GM18519 (cell line): ENCODE results near the gene FRG2B.
"Not testable (repeated sequence)": the region's sequence is repeated elsewhere in the genome, so short reads cannot be mapped to it uniquely, and the experiment has no call there.

Experiments
- ATAC-seq: cut with Tn5 transposase; IDR thresholded peaks from one replicate; pipeline ENCODE4 v1.9.1; 2021; ENCODE audit warnings: mild to moderate bottlenecking, moderate library complexity; ENCODE audit not compliant: unreplicated experiment, low FRiP score

FRG2B gene

DNA sequence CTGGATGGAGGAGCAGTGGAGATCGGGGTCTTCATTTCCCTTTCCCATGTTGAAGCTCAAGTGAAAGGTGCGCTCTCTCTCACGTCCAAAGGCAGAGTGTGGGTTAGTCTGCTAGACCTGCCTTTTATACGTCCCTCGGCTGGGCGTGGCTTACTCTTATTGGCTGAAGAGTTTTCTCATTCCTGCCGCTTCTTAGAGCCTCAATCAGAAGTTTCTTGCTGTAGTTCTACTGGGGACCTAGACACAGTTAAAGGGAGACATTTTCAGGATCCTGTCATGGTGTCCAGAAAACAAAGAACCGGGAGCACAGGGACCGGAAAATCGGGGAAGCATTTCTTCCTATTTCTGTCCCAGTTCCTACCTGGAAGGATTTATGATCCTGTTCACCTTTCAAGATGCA lies at the start of gene FRG2B:
TSS of gene FRG2B (minus strand) at position 101 of the 400 bp plus-strand sequence. CDS start at position 48, 53 bp downstream.
- ATAC-seq = not testable (repeated sequence)

DNA sequence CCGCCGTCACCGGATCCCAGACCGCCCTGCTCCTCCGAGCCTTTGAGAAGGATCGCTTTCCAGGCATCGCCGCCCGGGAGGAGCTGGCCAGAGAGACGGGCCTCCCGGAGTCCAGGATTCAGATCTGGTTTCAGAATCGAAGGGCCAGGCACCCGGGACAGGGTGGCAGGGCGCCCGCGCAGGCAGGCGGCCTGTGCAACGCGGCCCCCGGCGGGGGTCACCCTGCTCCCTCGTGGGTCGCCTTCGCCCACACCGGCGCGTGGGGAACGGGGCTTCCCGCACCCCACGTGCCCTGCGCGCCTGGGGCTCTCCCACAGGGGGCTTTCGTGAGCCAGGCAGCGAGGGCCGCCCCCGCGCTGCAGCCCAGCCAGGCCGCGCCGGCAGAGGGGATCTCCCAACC lies 40.9 kb upstream of the FRG2B start:
- ATAC-seq = not testable (repeated sequence)

DNA sequence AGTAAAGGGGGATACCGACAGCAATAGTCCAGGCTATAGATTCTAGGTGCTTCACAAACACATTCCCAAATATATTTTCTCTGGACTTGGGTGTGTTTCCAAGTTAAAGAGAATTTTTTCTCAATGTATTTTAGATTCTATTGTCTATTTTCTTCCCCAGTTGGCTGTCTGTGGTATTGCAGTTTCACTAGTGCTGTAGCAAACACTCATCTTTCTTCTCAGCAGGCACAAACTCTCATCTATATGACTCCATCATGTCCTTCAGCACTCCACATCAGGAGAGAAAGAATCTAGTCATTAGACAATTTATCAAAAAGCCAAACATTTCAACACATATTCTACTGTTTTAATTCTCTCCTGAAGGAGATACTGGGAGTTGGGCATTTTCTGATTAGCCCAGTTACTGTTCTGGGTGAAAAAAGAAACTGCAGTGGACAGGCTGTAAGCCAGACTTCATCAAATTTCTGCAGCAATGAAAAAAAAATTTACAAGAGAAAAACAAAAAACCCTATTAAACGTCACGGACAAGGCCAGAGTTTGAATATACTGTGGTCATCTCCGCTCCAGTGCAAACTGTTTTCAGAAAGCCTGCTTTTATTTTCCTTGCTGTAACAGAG lies 37.1 kb upstream of the FRG2B start:
- not testable (repeated sequence) for ATAC-seq

DNA sequence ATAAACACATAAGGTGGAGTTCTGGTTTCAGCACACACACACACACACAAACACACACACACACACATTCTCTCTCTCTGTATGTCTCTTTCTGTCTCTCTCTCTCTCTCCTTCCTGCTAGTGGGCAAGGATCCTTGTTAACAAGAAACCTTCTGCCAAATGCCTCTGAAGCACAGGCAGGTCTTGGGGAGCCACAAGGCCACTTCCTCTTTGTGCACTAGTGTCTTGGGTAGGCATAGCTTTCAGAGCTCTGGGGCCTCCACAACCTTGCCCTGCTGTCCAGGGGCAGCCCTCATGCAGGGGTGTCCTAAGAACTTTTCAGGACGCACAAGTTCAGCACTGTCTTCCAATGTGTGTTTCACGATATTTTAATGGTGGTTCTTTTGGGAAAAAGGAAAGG lies 34.5 kb upstream of the FRG2B start:
- not testable (repeated sequence) for ATAC-seq

DNA sequence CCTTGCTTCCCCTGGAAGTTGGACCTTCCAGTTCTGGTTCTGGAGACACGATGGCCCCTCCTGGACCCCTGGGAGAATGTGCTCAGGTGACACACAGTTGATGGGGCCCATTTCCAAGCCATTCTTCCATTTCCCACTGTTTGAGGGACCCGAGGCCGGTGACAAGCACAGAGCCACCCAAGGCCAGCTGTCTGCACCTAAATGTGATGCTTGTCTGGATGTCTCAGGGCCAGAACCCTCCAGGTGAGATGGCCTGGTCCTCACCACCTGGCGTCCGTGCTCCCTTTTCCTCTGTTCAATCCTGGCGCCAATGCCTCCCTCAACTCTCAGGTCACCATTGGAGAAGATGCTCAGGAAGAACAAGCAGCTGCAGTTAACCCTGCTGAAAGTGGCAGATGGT lies 33.9 kb upstream of the FRG2B start:
- ATAC-seq = not testable (repeated sequence)

DNA sequence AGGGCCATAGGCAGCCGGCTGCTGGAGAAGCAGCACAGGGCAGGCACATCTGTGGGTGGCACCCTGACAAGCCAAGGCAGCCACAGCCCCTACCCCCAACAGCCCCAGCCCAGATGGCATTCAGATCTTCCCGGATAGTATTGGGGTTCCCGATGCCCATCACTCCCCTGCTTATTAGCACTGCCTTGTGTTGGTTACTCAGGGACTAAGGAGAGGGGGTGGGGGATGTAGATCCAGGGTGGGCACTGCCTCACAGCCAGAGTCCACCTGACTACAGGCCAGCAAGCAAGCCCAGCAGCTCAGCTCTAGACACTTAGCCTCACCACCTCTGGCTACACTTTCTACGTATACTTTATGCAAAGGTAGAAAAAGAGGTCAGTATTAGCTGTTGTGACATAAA lies 30.7 kb upstream of the FRG2B start:
- ATAC-seq = not testable (repeated sequence)

DNA sequence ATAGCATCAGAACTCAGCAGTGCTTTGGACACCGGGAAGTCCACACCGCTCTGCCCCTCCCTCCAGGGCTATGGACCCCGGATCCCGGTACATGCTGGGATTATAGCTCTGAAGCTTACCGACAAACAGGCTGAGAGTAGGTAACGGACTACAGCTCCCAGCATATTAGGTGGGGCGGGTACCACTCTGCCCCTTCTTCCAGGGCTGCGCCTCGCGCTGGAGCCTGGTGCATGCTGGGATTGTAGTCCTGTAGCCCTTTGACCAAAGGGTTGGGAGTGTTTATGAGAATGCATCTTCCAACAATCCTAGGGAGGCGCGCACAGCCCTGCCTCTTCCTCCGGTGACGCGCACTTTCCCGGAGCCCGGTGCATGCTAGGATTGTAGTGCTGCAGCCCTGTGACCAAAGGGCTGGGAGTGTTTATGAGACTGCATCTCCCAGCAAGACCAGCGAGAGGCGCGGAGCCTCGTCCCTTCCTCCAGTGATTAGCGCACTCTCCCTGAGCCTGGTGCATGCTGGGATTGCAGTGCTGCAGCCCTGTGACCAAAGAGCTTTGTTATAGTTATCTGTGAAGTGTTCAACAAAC lies 22.4 kb upstream of the FRG2B start:
- not testable (repeated sequence) for ATAC-seq

DNA sequence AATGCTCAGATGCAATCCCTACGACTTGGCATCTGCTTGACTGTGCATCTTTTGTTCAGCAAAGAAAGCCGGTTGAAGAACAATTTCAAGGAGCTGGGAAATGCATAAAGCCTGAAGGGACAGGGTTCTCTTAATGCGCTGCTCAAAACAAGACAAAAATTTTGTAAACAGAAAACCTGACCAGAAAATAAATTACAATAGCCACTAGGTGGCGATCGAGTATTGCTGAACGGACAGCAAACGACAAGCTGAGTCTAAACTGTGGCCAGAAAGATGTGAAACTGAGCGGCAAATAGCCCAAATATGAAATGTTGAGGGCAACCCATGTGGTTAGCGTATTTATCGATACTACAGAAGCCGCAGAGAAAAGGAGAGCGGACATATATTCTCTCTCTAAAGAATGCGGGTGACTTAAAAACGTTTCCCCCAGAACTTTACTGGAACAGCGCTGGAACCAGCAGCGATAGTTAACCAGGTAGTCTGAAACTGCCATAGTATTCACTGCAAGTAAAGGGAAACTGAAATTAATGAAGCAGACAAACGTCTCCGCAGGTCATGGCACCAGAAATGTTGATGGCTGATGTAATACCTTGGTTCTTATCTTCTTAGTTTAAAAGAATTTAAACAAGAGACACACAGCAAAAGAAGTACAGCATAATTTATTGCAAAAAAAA lies 20.6 kb upstream of the FRG2B start:
- not testable (repeated sequence) for ATAC-seq

DNA sequence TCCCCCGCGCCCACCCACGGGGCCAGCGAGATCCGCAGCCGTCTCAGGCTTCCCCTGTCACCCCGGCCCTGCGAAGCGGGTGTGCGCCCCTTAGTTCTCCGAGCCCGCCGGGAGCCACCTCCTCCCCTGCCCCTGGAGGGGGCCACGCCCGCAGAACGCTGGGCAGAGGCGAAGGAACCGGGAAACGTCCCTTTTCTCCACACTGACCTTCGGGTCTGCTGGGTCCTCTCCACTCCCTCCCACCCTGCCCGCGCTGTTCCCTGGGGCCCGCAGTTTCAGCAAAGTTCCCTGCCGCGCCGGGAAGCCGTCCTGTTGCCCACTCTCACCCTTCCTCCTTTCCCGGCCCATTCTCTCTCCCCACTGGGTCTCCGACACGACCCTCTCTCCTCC lies 11.2 kb upstream of the FRG2B start:
- not testable (repeated sequence) for ATAC-seq

DNA sequence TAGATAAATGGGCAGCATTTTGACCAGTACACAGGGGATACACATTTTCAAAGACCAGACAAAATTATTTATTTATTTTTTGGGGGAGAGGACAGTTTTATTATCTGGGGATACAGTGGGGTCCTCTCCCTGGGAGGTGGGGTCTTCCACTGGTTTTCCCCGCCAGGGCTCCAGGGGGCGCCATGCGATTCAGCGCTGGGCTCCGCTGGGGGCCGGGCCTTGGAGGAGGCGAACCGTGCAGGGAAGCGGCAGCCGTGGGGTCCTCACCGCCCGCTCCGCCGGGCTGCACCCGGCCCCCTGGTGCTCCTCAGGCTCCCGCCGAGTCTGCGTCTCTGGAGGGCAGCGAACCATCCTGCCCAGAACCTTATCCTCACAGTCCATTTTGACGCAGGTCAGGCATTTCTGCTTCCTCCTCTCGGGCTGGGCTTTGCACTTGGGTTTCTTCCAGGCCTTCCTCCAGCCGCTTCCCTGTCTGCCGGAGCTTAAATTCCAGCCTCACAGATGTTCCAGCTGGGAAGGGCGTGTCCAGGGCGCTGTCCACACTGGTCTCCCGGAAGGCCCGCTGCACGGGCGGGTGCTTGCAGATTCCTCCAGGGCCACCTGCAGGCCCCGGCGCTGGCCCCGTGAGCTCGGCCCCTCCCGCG lies 10.7 kb upstream of the FRG2B start:
- not testable (repeated sequence) for ATAC-seq

DNA sequence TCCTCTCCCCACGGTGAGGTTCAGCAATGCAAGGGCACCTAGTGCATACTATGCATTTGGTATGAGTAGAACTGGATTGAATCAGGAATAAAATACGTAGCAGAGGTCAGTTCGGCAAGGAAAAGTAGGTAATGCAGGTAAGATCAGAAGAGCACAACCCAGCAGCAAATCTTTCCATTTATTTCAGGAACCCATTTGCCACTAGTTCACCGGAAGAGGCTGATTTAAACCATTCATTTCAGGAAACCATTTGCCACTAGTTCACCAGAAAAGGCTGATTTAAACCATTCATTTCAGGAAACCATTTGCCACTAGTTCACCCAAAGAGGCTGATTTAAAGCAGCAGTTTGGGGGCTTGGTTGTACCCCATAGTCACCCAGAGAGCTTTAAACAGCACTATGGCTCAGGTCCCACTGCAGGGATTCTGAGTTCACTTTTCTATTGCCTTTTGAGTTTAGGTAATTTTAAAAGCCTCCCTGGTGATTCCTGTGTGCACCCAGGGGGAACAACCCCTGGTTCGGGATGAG lies 4.2 kb upstream of the FRG2B start:
- not testable (repeated sequence) for ATAC-seq

DNA sequence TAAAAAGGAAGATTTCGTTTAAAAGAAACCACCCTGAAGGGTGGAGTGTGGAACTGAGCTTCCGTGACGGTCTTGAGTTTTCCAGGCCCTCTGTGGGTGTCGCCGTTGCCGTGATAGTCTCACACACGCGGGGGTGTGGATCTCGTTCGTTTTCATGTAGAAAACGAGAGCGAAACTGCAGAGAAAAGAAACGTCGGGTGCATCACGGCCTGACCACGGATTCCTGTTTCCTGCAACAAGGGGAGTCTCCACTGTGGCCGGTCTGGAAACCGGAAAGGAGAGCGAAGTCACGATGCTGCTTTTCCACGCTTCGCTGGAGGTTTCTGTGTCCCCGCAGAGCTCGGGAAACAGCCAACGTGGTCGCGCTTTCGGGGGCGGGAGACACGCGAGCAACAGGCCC lies 4.1 kb downstream of the FRG2B start:
- not testable (repeated sequence) for ATAC-seq

DNA sequence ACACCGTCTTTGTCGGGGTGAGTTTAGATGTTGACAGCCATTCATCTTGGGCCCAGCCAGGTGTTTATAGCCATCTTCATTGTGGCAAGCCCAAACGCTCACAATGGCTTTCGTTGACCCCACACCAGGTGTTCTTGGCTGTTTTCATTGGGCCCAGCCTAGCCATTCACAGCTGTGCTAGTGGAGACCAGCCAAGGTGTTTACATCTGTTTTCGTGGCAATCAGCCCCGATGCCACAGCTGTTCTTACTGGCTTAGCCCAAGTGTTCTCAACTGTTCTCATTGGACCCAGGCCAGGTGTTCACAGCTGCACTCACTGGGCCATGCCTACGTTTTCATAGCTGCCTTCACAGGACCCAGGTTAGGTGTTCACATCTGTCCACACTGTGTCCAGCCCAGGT lies 7.7 kb downstream of the FRG2B start:
- no peak for ATAC-seq

DNA sequence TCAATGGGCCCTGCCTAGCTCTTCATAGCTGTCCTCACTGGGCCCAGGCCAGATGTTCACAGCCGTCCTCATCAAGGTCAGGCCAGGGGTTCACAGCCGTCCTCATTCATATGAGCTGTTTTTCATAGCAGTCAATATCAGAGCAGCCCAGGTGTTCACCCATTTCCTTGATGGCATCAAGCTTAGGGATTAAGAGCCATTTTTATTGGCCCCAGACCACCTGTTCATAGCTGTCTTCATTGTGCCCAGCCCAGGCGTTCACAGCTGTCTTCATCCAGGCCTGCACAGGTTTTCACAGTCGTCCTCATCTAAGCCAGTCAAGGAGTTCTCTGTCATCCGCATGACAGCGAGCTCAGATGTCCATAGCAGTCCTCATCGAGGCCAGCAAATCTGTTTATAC lies 9.4 kb downstream of the FRG2B start:
- ATAC-seq = no peak

DNA sequence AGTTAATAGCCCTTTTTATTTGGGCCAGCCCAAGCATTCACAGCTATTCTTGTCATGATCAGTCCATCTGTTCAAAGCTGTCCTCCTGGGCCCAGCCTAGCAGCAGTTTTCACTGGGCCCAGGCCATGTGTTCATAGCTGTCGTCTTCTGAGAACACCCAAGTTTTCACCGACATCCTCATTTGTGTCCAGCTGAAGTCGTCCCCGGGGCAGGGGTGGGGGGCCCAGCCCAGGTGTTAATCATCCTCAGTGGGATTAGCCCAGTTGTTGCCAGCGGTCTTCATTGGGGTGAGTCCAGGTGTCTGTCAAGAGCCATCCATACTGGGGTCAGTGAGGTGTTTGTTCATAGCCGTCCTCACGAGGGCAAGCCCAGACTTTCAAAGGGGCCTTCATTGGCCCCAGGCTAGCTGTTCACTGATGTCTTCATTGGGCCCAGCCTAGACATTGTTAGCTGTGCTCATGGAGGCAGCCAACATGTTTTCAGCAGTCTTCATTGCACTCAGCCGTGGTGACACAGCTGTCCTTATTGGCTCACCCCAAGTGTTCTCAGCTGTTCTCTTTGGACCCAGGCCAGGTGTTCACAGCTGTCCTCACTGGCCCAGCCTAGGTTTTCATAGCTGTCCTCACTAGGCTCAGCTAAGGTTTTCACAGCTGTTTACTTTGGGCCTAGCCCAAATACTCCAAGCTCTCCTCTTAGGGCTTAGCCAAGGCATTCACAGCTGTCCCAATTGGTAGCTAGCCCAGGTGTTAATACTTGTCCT lies 10.0 kb downstream of the FRG2B start:
- ATAC-seq = no peak

DNA sequence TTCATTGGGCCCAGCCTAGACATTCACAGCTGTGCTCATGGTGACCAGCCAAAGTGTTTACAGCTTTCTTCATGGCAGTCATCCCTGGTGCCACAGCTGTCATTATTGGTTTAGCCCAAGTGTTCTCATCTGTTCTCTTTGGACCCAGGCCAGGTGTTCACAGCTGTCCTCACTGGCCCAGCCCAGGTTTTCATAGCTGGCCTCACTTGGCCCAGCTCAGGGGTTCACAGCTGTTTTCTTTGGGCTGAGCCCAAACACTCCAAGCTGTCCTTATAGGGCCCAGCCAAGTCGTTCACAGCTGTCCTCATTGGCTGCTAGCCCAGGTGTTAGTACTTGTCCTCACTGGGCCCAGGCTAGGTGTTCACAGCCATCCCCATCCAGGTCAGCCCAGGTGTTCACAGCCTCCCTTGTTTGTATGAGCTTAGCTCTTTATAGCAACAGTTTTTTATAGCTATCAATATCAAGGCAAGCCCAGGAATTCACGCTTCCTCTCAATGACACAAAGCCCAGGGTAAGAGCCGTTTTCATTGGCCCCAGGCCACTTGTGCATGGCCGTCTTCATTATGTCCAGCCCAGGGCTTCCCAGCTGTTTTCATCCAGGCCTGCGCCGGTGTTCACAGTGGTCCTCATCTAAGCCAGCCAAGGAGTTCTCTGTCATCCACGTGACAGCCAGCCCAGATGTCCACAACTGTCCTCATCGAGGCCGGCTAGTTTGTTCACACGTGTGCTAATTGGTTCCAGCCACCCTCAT lies 11.6 kb downstream of the FRG2B start:
- ATAC-seq = no peak

DNA sequence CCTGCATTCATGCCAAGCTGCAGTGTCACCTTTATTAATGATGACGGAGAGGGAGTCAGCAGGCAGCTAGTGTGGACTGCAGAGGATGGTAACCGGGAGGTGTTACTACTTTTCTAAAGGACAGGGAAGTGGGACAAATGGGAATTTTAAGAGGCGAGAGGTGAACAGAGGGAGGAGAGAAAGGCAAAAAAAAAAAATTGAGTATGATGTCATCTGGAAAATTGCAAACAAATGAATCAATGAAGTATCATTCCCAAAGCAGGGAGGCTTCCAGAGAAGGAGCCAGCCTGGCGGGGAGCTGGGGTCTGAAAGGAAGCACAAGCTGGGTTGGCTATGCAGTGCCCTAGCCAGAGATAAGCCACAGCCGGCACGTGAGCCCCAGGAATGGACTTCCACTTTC lies 12.9 kb downstream of the FRG2B start:
- ATAC-seq = no peak

DNA sequence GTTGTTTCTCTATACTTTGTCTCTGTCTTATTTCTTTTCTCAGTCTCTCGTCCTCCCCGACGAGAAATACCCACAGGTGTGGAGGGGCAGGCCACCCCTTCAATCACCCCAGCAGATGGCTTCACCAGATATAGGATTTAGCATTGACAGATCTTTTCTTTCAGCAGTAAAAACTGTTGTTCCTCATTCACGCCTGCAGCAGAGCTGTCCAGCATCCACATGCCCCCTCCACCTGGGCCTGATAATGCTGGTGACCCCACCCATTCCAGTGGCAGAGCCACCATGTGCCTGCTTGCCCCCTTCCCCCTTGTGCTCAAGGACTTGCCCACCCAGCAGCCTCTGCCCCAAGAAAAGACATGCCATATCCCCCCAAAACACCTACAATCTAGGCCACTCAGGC lies 15.5 kb downstream of the FRG2B start:
- no peak for ATAC-seq

DNA sequence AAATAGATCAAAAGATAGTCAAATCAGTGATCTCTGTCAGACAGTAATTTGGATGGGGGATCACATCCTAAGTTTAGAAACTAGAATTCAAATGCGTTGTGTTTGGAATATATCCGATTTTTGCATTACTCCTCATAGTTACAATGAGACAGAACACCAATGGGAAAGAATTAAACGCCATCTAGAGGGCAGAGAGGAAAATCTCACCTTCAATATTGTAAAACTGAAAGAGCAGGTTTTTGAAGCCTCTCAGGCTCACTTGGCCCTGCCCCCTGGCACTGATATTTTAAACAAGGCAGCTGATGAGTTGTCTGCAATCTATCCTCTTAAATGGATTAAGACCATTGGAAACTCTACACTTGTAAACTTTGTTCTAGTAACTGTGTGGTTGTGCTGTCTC lies 17.7 kb downstream of the FRG2B start:
- no peak for ATAC-seq

DNA sequence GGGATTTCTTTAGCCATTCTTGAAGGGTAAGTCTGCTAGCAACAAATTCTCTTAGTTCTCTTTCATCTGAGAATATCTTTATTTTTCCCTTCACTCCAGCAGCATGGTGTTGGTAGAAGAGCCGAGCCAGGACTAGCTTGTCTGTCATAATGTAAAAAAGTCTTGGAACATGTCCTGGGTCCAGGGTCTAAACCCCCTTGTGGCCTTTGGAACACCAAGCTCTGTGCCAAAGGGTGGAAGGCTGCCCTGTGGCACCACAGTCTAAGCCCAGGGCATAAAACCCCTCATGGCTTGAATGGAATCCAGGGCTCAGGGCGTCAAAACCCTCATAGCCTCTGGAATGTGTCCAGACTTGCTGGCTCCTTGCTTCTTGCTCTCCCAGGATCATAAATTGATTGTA lies 23.2 kb downstream of the FRG2B start:
- ATAC-seq = not testable (repeated sequence)
